Measurements from ENCODE around the gene NES. TPM values are rescaled to one million over a fixed set of nuclear protein-coding genes. Genes with fewer than 3 reads are reported as not detected.
"Not testable (repeated sequence)": the region's sequence is repeated elsewhere in the genome, so short reads cannot be mapped to it uniquely, and the experiment has no call there.

The NES gene
- total RNA-seq, 2 experiments from 2014 or later, result 0.07 TPM; not detected in 1

- ChIA-PET POLR2A (no interaction called here), CTCF (interaction anchor here (0.7 to 5.2 kb wide), 9 partner anchors 9 to 160 kb away, joined by 3 to 34 read pairs (median 4); no protein-coding TSS in a partner anchor)
- peaks cover 76% of the 10 kb centered on the region for H3K27me3 Mint-ChIP-seq
- no peak overlapping the region for H3K27ac Mint-ChIP-seq
- H3K4me3 Mint-ChIP-seq, result no peak overlapping the region
- no peaks in the 10 kb centered on the region for H3K9me3 Mint-ChIP-seq
- intact Hi-C loops (cut with micrococcal nuclease), result no loop called here
- H3K36me3 Mint-ChIP-seq, result no peaks in the 10 kb centered on the region
- no peak for DNase-seq
- H3K4me1 Mint-ChIP-seq (ENCODE audit: low read depth), result peaks cover 24% of the 10 kb centered on the region
Measured at GRCh38 chr1:156640842-156641706, 36.1 kb downstream of the NES start.

GRCh38 chr1:156639601-156640101, 37.6 kb downstream of the NES start:
- no peak overlapping the region for H3K27ac Mint-ChIP-seq
- POLR2A ChIA-PET, result no interaction called here
- no peak for DNase-seq
- no peak overlapping the region for H3K4me3 Mint-ChIP-seq
- H3K36me3 Mint-ChIP-seq, result no peaks in the 10 kb centered on the region
- H3K4me1 Mint-ChIP-seq (ENCODE audit: low read depth), result peaks cover 24% of the 10 kb centered on the region
- H3K27me3 Mint-ChIP-seq, result peaks cover 68% of the 10 kb centered on the region
- CTCF ChIA-PET, result interaction anchor here (1.1 to 5.2 kb wide), 4 partner anchors 8 to 18 kb away, joined by 3 to 34 read pairs (median 16); no protein-coding TSS in a partner anchor
- intact Hi-C loops (cut with micrococcal nuclease), result no loop called here
- no peaks in the 10 kb centered on the region for H3K9me3 Mint-ChIP-seq

- Mint-ChIP-seq H3K9me3 (no peaks in the 10 kb centered on the region), H3K27ac (no peak overlapping the region), H3K36me3 (no peaks in the 10 kb centered on the region), H3K4me3 (no peak overlapping the region), H3K4me1 (ENCODE audit: low read depth) (peaks cover 19% of the 10 kb centered on the region), H3K27me3 (peaks cover 63% of the 10 kb centered on the region)
- ChIA-PET POLR2A (no interaction called here), CTCF (interaction anchor here (0.9 to 1.7 kb wide), 2 partner anchors 20 to 88 kb away, joined by 4 read pairs; no protein-coding TSS in a partner anchor)
- DNase-seq, result no peak
- intact Hi-C loops (cut with micrococcal nuclease), result no loop called here
Measured at GRCh38 chr1:156638189-156638985, 38.8 kb downstream of the NES start.

- DNase-seq, result no peak
- intact Hi-C loops (cut with micrococcal nuclease), result no loop called here
- H3K36me3 Mint-ChIP-seq, result no peaks in the 10 kb centered on the region
- no peaks in the 10 kb centered on the region for H3K9me3 Mint-ChIP-seq
- H3K27ac Mint-ChIP-seq, result no peak overlapping the region
- POLR2A ChIA-PET, result no interaction called here
- peaks cover 41% of the 10 kb centered on the region for H3K27me3 Mint-ChIP-seq
- CTCF ChIA-PET, result interaction anchor here (1.0 to 1.3 kb wide), 3 partner anchors 8 to 26 kb away, joined by 3 to 5 read pairs (median 3); no protein-coding TSS in a partner anchor
- no peaks in the 10 kb centered on the region for H3K4me1 Mint-ChIP-seq (ENCODE audit: low read depth)
- H3K4me3 Mint-ChIP-seq, result no peak overlapping the region
Measured at GRCh38 chr1:156632355-156632754, 44.9 kb downstream of the NES start.

GRCh38 chr1:156631152-156631551, 46.1 kb downstream of the NES start:
- H3K4me1 Mint-ChIP-seq (ENCODE audit: low read depth); intact Hi-C loops (cut with micrococcal nuclease); H3K9me3 Mint-ChIP-seq; H3K4me3 Mint-ChIP-seq; DNase-seq; H3K36me3 Mint-ChIP-seq; H3K27ac Mint-ChIP-seq: not testable (repeated sequence)
- CTCF ChIA-PET, result interaction anchor here (0.6 to 1.8 kb wide), 6 partner anchors 9 to 51 kb away, joined by 3 to 5 read pairs (median 4); no protein-coding TSS in a partner anchor
- POLR2A ChIA-PET, result interaction anchor here (0.5 kb wide), 1 partner anchor 167 kb away, joined by 3 read pairs; no protein-coding TSS in a partner anchor
- H3K27me3 Mint-ChIP-seq, result peaks cover 40% of the 10 kb centered on the region

- no peaks in the 10 kb centered on the region for H3K9me3 Mint-ChIP-seq
- no peaks in the 10 kb centered on the region for H3K36me3 Mint-ChIP-seq
- peaks cover 45% of the 10 kb centered on the region for H3K27me3 Mint-ChIP-seq
- DNase-seq, result no peak
- no peak overlapping the region for H3K27ac Mint-ChIP-seq
- intact Hi-C loops (cut with micrococcal nuclease), result no loop called here
- peaks cover 6% of the 10 kb centered on the region for H3K4me1 Mint-ChIP-seq (ENCODE audit: low read depth)
- CTCF ChIA-PET, result interaction anchor here (1.2 to 9.6 kb wide), 3 partner anchors 10 to 43 kb away, joined by 4 to 209 read pairs (median 4); no protein-coding TSS in a partner anchor
- no peak overlapping the region for H3K4me3 Mint-ChIP-seq
- POLR2A ChIA-PET, result no interaction called here
Measured at GRCh38 chr1:156629823-156630449, 47.3 kb downstream of the NES start.

- Mint-ChIP-seq H3K27me3 (peaks cover 51% of the 10 kb centered on the region), H3K4me1 (ENCODE audit: low read depth) (peaks cover 10% of the 10 kb centered on the region), H3K36me3 (no peaks in the 10 kb centered on the region), H3K4me3 (no peak overlapping the region), H3K27ac (no peak overlapping the region), H3K9me3 (no peaks in the 10 kb centered on the region)
- intact Hi-C loops (cut with micrococcal nuclease), result loop anchor here (1.0 kb wide), 2 partner anchors 30 to 51 kb away; no protein-coding TSS in a partner anchor
- POLR2A ChIA-PET, result no interaction called here
- DNase-seq, result peak; percentile 49
- CTCF ChIA-PET, result interaction anchor here (0.6 to 9.6 kb wide), 30 partner anchors 9 to 905 kb away, joined by 3 to 209 read pairs (median 5); partner anchors contain the start of genes BCAN, CRABP2, HAPLN2 and ISG20L2
Measured at GRCh38 chr1:156627313-156627880, 49.8 kb downstream of the NES start.

GRCh38 chr1:156626079-156626438, 51.1 kb downstream of the NES start:
- intact Hi-C loops (cut with micrococcal nuclease), result no loop called here
- Mint-ChIP-seq H3K27me3 (peaks cover 47% of the 10 kb centered on the region), H3K27ac (no peak overlapping the region), H3K4me3 (peak overlapping the region; percentile 48), H3K36me3 (no peaks in the 10 kb centered on the region), H3K4me1 (ENCODE audit: low read depth) (peaks cover 10% of the 10 kb centered on the region), H3K9me3 (no peaks in the 10 kb centered on the region)
- no peak for DNase-seq
- POLR2A ChIA-PET, result no interaction called here
- CTCF ChIA-PET, result interaction anchor here (0.9 to 9.6 kb wide), 19 partner anchors 8 to 265 kb away, joined by 3 to 209 read pairs (median 12); partner anchors contain the start of genes BCAN, HAPLN2, ISG20L2 and METTL25B

- peak overlapping the region; percentile 48 for H3K4me3 Mint-ChIP-seq
- no peaks in the 10 kb centered on the region for H3K36me3 Mint-ChIP-seq
- ChIA-PET POLR2A (no interaction called here), CTCF (interaction anchor here (0.5 to 9.6 kb wide), 19 partner anchors 12 to 266 kb away, joined by 3 to 209 read pairs (median 9); partner anchors contain the start of genes BCAN, HDGF, MEF2D and NAXE)
- H3K27ac Mint-ChIP-seq, result no peak overlapping the region
- intact Hi-C loops (cut with micrococcal nuclease), result no loop called here
- peaks cover 46% of the 10 kb centered on the region for H3K27me3 Mint-ChIP-seq
- peak; percentile 64 for DNase-seq
- peaks cover 10% of the 10 kb centered on the region for H3K4me1 Mint-ChIP-seq (ENCODE audit: low read depth)
- no peaks in the 10 kb centered on the region for H3K9me3 Mint-ChIP-seq
Measured at GRCh38 chr1:156625436-156626078, 51.6 kb downstream of the NES start.

- Mint-ChIP-seq H3K4me1 (ENCODE audit: low read depth) (peaks cover 10% of the 10 kb centered on the region), H3K27me3 (peaks cover 49% of the 10 kb centered on the region), H3K9me3 (no peaks in the 10 kb centered on the region), H3K36me3 (no peaks in the 10 kb centered on the region), H3K27ac (no peak overlapping the region), H3K4me3 (peak overlapping the region; percentile 5)
- ChIA-PET POLR2A (no interaction called here), CTCF (interaction anchor here (0.5 to 9.6 kb wide), 37 partner anchors 12 to 266 kb away, joined by 3 to 209 read pairs (median 5); partner anchors contain the start of genes BCAN, CRABP2, GPATCH4 and HDGF)
- intact Hi-C loops (cut with micrococcal nuclease), result loop anchor here (1.0 kb wide), 1 partner anchor 16 kb away; no protein-coding TSS in a partner anchor
- no peak for DNase-seq
Measured at GRCh38 chr1:156624814-156625435, 52.3 kb downstream of the NES start.
